Measurements from ENCODE around the gene RAP1A.
"Not testable (repeated sequence)": the region's sequence is repeated elsewhere in the genome, so short reads cannot be mapped to it uniquely, and the experiment has no call there.

Gene RAP1A

GRCh38 chr1:111672331-111672730, 52.7 kb downstream of the RAP1A start:
- TF ChIP-seq CTCF (IDR thresholded peaks at IDR 0.05; ENCODE audit: control insufficient read depth, extremely low read depth, insufficient read depth), result no peak
- no peak for DNase-seq (ENCODE audit: low read depth)
- no peak overlapping the region for H3K4me3 ChIP-seq (ENCODE audit: low read depth, low read length)

GRCh38 chr1:111677604-111678003, 58.0 kb downstream of the RAP1A start:
- DNase-seq (ENCODE audit: low read depth), result no peak
- no peak for TF ChIP-seq CTCF (IDR thresholded peaks at IDR 0.05; ENCODE audit: control insufficient read depth, extremely low read depth, insufficient read depth)
- no peak overlapping the region for H3K4me3 ChIP-seq (ENCODE audit: low read depth, low read length)

- H3K4me3 ChIP-seq (ENCODE audit: low read depth, low read length), result no peak overlapping the region
- no peak for DNase-seq (ENCODE audit: low read depth)
- TF ChIP-seq CTCF (IDR thresholded peaks at IDR 0.05; ENCODE audit: control insufficient read depth, extremely low read depth, insufficient read depth), result no peak
Observed at GRCh38 chr1:111679541-111679940, 60.0 kb downstream of the RAP1A start.

- not testable (repeated sequence) for DNase-seq (ENCODE audit: low read depth); H3K4me3 ChIP-seq (ENCODE audit: low read depth, low read length)
Observed at GRCh38 chr1:111680212-111680800, 60.7 kb downstream of the RAP1A start.

GRCh38 chr1:111685293-111686153, 65.9 kb downstream of the RAP1A start:
- not testable (repeated sequence) for H3K4me3 ChIP-seq (ENCODE audit: low read depth, low read length); DNase-seq (ENCODE audit: low read depth)

GRCh38 chr1:111690306-111690617, 70.7 kb downstream of the RAP1A start:
- peak; percentile 71 for DNase-seq (ENCODE audit: low read depth)
- no peak overlapping the region for H3K4me3 ChIP-seq (ENCODE audit: low read depth, low read length)
- TF ChIP-seq CTCF (IDR thresholded peaks at IDR 0.05; ENCODE audit: control insufficient read depth, extremely low read depth, insufficient read depth), result no peak

- DNase-seq (ENCODE audit: low read depth), result no peak
- H3K4me3 ChIP-seq (ENCODE audit: low read depth, low read length), result no peak overlapping the region
- TF ChIP-seq CTCF (IDR thresholded peaks at IDR 0.05; ENCODE audit: control insufficient read depth, extremely low read depth, insufficient read depth), result no peak
Observed at GRCh38 chr1:111691886-111692285, 72.3 kb downstream of the RAP1A start.

GRCh38 chr1:111695801-111696200, 76.2 kb downstream of the RAP1A start:
- no peak for DNase-seq (ENCODE audit: low read depth)
- no peak overlapping the region for H3K4me3 ChIP-seq (ENCODE audit: low read depth, low read length)
- no peak for TF ChIP-seq CTCF (IDR thresholded peaks at IDR 0.05; ENCODE audit: control insufficient read depth, extremely low read depth, insufficient read depth)
